T-helper 2 cell treated with Interferon-gamma antibody and Interleukin-4, amounts not matched to agents 100 ng/mL and 5 ng/mL, for 36 hours (primary cell): Measurements from ENCODE around the gene EIF4G3. TPM values are rescaled to one million over a fixed set of nuclear protein-coding genes. Genes with fewer than 3 reads are reported as not detected.

Experiments
- intact Hi-C: fragments of 100-400 bp; cut with micrococcal nuclease; formaldehyde crosslinking; loops from one replicate; pipeline ENCODE4 v1.15.1; 2023
- total RNA-seq: library from RNA; stranded (reverse); gene quantifications from 2 replicates; pipeline ENCODE4 v1.2.3, GENCODE V29; 2022

EIF4G3 gene
- total RNA-seq, 1 donor from 2014 or later: 48.4 TPM

DNA sequence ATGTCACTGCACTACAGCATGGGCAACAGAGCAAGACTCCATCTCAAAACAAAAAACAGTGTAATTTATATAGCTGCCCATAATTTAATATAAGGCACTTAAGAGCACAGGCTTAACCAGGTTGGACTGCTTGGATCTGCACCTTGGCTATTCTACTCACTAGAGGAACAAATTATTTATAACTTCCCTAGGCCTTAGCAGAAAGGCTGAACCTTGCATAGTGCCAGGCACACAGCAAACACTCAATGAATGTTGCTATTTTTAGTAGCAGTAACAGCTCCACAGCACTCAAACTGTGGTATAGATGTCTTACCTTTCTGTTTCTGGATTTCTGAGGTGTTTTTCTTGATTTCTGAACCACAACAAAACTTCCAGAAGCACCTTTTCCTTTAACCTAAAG is 409.4 kb downstream of the EIF4G3 start:
- intact Hi-C loops: no loop called here

DNA sequence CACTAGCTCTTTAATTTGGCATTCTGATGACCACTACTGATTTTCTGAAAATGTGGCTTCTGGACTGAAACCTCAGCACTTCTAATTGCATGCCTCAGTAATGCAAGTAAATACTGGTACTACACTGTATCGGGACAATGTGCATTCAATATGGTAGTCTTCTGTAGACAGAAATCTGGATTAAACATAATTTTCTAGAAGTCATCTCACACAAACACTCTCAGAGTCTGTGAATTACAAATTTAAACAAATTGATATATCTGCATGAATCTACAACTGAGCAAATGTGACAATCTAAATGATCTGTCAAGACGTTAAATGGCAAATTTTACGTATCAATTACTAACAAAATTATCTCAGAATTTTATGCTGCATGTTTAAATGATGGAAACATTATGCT is 413.3 kb downstream of the EIF4G3 start:
- intact Hi-C loops: no loop called here

DNA sequence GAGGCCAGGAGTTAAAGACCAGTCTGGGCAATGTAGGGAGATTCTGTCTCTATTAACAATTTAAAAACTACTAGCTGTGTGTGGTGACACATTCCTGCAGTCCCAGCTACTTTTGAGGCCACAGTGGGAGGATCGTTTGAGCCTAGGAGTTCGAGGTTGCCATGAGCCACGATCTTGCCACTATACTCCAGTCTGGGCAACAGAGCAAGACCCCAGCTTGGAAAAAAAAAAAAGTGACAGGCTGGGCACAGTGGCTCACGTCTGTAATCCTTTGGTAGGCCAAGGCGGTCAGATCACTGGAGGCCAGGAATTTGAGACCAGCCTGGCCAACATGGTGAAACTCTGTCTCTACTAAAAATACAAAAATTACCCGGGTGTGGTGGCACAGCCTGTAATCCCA is 416.4 kb downstream of the EIF4G3 start:
- intact Hi-C loops: no loop called here

Other genes with a start within 250 kb of the EIF4G3 start
- 53.5 and 54.7 TPM in 2 replicates for gene ECE1, start 113.6 kb upstream of the EIF4G3 start, total RNA-seq